AG04450 (cell line): ENCODE data around the gene ATXN10. TPM values are rescaled to one million over a fixed set of nuclear protein-coding genes. Genes with fewer than 3 reads are reported as not detected.
"Not testable (repeated sequence)": the region's sequence is repeated elsewhere in the genome, so short reads cannot be mapped to it uniquely, and the experiment has no call there.

Source experiments
- CTCF ChIA-PET: fragments of 300-600, 350-600 bp; formaldehyde crosslinking; extraction: SDS; loops from one replicate; lab custom pipeline; 2022; ENCODE audit warnings: antibody characterized with exemption, inconsistent platforms; lab: Charles Lee
- POLR2A ChIA-PET: fragments of 350-600 bp; formaldehyde crosslinking; extraction: SDS; loops from one replicate; lab custom pipeline; 2021; ENCODE audit warnings: antibody characterized with exemption, inconsistent platforms; lab: Yijun Ruan, JAX
- DNase-seq: peaks from one replicate; pipeline ENCODE4 v3.0.0-alpha.2; 2011; ENCODE audit warnings: low read depth, low spot score
- H3K27ac ChIP-seq: one replicate; pipeline ENCODE4 v1.5.1; 2012; ENCODE audit warnings: low read depth, low read length, control low read depth
- H3K27me3 ChIP-seq: one replicate; pipeline ENCODE4 v1.6.0; 2012; ENCODE audit warnings: low read length; ENCODE audit not compliant: control insufficient read depth, insufficient read depth
- H3K4me3 ChIP-seq: 2 replicates; pipeline ENCODE4 v1.5.1; 2011; ENCODE audit warnings: mild to moderate bottlenecking, low read depth, low read length, control low read depth
- H3K9me3 ChIP-seq: 2 replicates; pipeline ENCODE4 v1.5.1; 2012; ENCODE audit warnings: low read length; ENCODE audit not compliant: control insufficient read depth, insufficient read depth
- polyA plus RNA-seq: library from polyadenylated mRNA; depleted of rRNA; stranded (reverse); fragments of >200 nt; gene quantifications from 2 replicates; pipeline ENCODE4 v1.2.3, GENCODE V29; 2011
- TF ChIP-seq, protein P1 (sequence below): IDR thresholded peaks from 2 replicates; pipeline ENCODE4 v1.5.1; 2011; ENCODE audit warnings: low read depth, low read length, control low read depth, inconsistent platforms

The ATXN10 gene
- polyA plus RNA-seq, 1 experiment = 521 TPM

DNA sequence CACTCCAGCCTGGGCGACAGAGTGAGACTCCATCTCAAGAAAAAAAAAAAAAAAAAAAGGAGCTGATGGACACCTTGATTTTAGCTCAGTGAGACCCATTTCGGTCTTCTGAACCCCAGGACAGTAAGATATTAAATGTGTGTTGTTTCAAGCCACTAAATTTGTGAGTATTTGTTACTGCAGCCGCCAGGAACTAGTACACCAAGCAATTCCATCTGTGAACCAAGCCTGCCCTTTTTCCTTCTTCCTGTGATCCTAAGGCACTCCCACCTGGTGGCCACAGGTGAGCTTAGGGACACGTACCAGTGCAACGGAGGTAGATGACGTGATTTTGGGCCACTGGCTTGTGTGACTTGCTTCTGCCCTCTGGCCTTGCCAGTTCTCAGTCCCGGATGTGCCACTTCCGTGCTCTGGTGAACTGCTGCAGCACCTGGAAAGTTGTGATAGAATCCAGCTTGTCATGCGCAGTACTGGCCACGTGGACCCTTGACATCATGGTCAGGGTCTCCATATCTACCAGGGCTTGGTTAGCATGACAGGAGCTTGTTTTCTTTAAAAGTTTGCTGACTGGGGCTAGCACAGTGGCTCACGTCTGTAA, 19.6 kb upstream of the ATXN10 start:
- H3K27me3 ChIP-seq = peaks cover 5% of the 10 kb centered on the region
- TF ChIP-seq, protein P1, sequence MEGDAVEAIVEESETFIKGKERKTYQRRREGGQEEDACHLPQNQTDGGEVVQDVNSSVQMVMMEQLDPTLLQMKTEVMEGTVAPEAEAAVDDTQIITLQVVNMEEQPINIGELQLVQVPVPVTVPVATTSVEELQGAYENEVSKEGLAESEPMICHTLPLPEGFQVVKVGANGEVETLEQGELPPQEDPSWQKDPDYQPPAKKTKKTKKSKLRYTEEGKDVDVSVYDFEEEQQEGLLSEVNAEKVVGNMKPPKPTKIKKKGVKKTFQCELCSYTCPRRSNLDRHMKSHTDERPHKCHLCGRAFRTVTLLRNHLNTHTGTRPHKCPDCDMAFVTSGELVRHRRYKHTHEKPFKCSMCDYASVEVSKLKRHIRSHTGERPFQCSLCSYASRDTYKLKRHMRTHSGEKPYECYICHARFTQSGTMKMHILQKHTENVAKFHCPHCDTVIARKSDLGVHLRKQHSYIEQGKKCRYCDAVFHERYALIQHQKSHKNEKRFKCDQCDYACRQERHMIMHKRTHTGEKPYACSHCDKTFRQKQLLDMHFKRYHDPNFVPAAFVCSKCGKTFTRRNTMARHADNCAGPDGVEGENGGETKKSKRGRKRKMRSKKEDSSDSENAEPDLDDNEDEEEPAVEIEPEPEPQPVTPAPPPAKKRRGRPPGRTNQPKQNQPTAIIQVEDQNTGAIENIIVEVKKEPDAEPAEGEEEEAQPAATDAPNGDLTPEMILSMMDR = no peak
- no peak overlapping the region for H3K27ac ChIP-seq
- CTCF ChIA-PET = interaction anchor here (0.6 kb wide), 1 partner anchor 105 kb away, joined by 3 read pairs; no protein-coding TSS in a partner anchor
- no peak overlapping the region for H3K4me3 ChIP-seq
- POLR2A ChIA-PET = no interaction called here
- DNase-seq = no peak
- no peaks in the 10 kb centered on the region; the same call in 1 of the 2 replicates for H3K9me3 ChIP-seq

DNA sequence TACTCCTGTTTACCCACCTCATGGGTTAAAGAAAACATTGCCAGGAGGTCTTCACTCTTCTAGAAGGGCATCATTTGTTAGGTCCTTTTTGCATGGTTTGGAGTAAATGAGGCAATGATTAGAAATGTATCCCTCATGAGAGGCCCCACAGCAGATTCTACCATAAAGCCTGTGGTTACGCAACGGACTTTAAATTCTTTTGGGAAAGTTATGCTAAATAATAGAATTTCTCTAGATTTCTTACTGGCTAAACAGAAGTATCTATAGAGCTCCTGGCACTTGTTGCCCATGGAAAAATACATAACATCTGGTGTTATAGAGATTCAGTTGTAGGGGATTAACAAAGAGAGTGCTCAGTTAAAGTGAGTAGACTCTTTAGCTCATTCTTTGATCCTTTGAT, 15.1 kb upstream of the ATXN10 start:
- ChIA-PET POLR2A (no interaction called here), CTCF (interaction anchor here (0.7 kb wide), 1 partner anchor 11 kb away, joined by 3 read pairs; no protein-coding TSS in a partner anchor)
- peaks cover 2% of the 10 kb centered on the region for H3K27me3 ChIP-seq
- H3K4me3 ChIP-seq = no peak overlapping the region
- H3K27ac ChIP-seq = no peak overlapping the region
- DNase-seq = no peak
- H3K9me3 ChIP-seq = no peaks in the 10 kb centered on the region
- TF ChIP-seq, protein P1 = no peak

DNA sequence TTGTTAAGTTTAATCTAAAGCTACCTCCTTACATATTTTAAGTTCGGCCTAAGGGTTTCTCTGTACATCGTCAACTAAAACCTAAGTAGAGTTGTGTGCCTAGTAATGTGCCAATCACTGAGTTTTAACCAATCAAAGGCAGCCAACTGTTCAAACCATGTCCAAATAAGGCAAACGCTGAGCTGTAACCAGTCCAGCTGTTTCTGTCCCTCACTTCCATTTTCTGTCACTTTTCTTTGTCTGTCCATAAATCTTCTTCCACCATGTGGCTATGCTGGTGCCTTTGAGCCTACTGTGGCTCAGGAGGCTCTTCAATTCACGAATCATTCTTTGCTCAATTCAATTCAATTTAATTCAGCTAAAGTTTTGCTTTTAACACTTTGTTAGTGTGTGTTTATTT, 13.9 kb upstream of the ATXN10 start:
- CTCF ChIA-PET = interaction anchor here (1.0 kb wide), 1 partner anchor 12 kb away, joined by 3 read pairs; no protein-coding TSS in a partner anchor
- H3K27me3 ChIP-seq = no peaks in the 10 kb centered on the region
- H3K27ac ChIP-seq = no peak overlapping the region
- no peaks in the 10 kb centered on the region for H3K9me3 ChIP-seq
- no peak overlapping the region for H3K4me3 ChIP-seq
- DNase-seq = no peak
- TF ChIP-seq, protein P1 = no peak
- POLR2A ChIA-PET = no interaction called here

- H3K27ac ChIP-seq = no peak overlapping the region
- no peak for DNase-seq
- CTCF ChIA-PET = interaction anchor here (0.6 to 1.0 kb wide), 2 partner anchors 86 to 201 kb away, joined by 3 read pairs; no protein-coding TSS in a partner anchor
Observed at GRCh38 chr22:45664136-45664646, 7.4 kb upstream of the ATXN10 start.

GRCh38 chr22:45667486-45667885, 4.1 kb upstream of the ATXN10 start:
- ChIA-PET POLR2A (no interaction called here), CTCF (no interaction called here)
- Histone ChIP-seq H3K27me3 (no peaks in the 10 kb centered on the region), H3K9me3 (no peaks in the 10 kb centered on the region; the same call in 1 of the 2 replicates), H3K27ac (no peak overlapping the region), H3K4me3 (no peak overlapping the region)
- TF ChIP-seq, protein P1 = no peak
- no peak for DNase-seq

More at GRCh38 chr22:45664136-45664646, 7.4 kb upstream of the ATXN10 start:
- POLR2A ChIA-PET = no interaction called here
- H3K27me3 ChIP-seq = no peaks in the 10 kb centered on the region
- TF ChIP-seq, protein P1 = no peak
- no peaks in the 10 kb centered on the region for H3K9me3 ChIP-seq
- no peak overlapping the region for H3K4me3 ChIP-seq

GRCh38 chr22:45670363-45670762, 1.3 kb upstream of the ATXN10 start:
- H3K27ac ChIP-seq, DNase-seq, H3K9me3 ChIP-seq, CTCF ChIA-PET, H3K27me3 ChIP-seq, POLR2A ChIA-PET, H3K4me3 ChIP-seq: not testable (repeated sequence)
